Cardiac fibroblast (primary cell): ENCODE results near the gene BST1.

Source experiments
- DNase-seq, 2 donors: peaks; one replicate each; pipeline versions ENCODE4 v3.0.0 to v3.0.0-alpha.2; 2010; ENCODE audit warnings: low read depth in 2 of 2
- H3K4me3 ChIP-seq, 2 donors: replicated peaks in 1 of 2; 1 replicate in 1 of 2; 2 replicates in 1 of 2; pipeline ENCODE4 v1.5.1; 2011; ENCODE audit warnings: low read depth in 2 of 2, low read length in 2 of 2, mild to moderate bottlenecking in 2 of 2, moderate library complexity in 1 of 2
- TF ChIP-seq, protein P1 (sequence below): IDR thresholded peaks from one replicate; pipeline ENCODE4 v1.5.1; 2011; ENCODE audit warnings: low read depth, mild to moderate bottlenecking, low read length, inconsistent platforms

Gene BST1

DNA sequence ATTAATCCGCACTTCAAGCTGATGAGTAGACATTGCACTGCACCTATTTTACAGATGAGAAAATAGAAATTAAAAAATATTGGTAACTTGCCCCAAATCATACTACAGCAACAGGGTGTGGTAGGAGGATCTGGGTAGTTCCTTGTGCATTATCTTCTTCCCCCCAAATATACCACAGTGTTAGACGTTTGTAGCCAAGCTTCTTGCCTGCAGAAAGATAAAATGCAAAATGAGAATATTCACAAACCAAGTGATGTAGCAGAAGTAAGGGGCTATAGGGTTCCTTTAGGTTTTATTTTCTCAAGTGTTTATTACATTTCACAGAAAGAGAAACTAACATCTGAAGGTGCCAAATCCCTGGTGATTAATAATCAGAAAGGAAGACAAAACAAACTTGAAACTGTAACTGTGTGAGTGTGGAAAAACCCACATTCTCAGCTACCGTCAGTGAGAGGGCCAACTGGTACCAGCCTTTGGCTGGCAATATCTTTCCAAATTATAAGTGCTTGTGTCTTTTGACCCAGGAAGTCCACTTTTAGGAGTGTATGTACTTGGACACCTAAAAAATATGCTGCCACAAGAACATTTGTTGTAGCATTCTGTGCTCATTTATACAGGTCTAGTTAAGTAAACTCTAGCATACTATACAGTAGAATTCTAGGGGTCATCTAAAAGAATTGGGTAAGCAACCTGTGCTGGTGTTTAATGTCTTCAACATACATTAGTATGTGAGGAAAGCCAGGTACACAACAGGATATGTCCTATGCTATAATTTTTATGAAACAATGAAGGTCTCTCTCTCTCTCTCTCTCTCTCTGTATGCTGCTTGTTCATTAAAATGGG is 68.6 kb downstream of the BST1 start:
- DNase-seq: no peak
- no peak overlapping the region for H3K4me3 ChIP-seq
- TF ChIP-seq, protein P1, sequence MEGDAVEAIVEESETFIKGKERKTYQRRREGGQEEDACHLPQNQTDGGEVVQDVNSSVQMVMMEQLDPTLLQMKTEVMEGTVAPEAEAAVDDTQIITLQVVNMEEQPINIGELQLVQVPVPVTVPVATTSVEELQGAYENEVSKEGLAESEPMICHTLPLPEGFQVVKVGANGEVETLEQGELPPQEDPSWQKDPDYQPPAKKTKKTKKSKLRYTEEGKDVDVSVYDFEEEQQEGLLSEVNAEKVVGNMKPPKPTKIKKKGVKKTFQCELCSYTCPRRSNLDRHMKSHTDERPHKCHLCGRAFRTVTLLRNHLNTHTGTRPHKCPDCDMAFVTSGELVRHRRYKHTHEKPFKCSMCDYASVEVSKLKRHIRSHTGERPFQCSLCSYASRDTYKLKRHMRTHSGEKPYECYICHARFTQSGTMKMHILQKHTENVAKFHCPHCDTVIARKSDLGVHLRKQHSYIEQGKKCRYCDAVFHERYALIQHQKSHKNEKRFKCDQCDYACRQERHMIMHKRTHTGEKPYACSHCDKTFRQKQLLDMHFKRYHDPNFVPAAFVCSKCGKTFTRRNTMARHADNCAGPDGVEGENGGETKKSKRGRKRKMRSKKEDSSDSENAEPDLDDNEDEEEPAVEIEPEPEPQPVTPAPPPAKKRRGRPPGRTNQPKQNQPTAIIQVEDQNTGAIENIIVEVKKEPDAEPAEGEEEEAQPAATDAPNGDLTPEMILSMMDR: no peak

DNA sequence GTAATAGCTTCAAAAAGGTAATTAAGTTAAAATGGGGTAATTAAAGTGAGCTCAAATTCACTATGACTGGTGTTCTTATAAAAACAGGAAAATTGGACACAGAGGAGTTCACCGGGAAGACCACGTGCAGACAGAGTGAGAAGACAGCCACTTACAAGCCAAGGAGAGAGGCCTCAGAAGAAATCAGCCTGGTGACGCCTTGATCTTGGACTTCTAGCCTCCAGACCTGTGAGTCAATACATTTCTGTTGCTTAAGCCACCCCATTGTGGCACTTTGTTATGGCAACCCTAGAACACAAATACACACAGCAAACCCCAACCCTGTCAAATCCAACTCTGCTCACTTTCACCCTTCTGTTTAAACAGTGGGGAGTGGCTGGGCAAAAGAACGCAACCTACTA is 71.2 kb downstream of the BST1 start:
- TF ChIP-seq, protein P1: no peak
- no peak overlapping the region for H3K4me3 ChIP-seq
- peak; percentile 2 to 23 for DNase-seq

DNA sequence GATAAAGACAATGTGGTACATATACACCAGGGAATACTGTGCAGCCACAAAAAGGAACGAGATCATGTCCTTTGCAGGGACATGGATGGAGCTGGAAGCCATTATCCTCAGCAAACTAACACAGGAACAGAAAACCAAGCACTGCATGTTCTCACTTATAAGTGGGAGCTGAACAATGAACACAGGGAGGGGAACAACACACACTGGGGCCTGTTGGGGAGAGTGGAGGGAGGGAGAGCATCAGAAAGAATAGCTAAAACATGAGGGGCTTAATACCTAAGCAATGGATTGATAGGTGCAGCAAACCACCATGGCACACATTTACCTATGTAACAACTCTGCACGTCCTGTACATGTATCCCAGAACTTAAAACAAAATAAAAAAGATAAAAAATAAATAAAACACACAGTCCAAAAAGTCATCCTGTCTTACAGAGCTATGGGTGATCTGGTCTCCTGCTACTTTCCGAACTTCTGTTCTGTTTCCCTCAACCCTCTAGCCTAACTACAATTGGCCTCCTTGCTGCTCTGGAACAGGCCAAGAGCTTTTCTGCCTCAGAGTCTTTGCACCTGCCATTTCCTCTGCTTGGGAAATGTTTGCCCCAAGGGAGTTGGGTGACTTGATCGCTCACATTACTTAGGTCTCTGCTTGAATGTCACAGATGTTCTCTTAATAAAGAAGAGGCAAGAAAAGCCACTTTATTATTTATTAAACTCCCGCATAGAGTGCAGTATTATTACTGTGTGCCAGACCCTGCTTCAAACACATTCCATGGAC is 74.2 kb downstream of the BST1 start:
- no peak for DNase-seq
- no peak overlapping the region for H3K4me3 ChIP-seq
- TF ChIP-seq, protein P1: no peak

DNA sequence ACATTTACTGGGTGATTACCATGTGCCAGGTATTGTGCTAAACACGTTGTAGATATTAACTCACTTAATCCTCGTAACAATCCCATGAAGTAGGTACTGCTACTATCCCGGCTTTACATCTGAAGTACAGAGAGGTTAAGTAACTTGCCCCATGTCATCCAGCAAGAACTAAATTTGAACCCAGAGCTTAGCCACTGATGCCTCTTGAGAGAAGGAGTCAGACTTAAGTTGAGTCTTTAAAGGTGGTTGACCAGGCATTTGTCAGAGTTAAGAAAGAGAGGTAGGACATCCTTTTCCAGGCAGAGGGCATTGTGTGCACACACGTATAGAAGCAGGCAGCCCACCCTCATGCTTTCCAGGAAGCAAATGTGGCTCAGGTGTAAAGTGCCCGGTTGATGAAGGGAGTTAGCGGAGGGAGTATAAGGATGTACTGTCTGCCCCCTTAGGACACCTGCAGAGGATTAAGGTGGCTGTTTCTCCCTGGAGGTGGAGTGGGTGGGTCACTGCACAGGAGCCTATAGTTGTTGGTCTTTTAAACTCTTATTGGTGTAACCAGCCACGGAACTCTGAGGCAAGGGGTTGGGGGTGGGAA is 74.9 kb downstream of the BST1 start:
- H3K4me3 ChIP-seq: no peak overlapping the region
- TF ChIP-seq, protein P1: no peak
- DNase-seq: no peak

DNA sequence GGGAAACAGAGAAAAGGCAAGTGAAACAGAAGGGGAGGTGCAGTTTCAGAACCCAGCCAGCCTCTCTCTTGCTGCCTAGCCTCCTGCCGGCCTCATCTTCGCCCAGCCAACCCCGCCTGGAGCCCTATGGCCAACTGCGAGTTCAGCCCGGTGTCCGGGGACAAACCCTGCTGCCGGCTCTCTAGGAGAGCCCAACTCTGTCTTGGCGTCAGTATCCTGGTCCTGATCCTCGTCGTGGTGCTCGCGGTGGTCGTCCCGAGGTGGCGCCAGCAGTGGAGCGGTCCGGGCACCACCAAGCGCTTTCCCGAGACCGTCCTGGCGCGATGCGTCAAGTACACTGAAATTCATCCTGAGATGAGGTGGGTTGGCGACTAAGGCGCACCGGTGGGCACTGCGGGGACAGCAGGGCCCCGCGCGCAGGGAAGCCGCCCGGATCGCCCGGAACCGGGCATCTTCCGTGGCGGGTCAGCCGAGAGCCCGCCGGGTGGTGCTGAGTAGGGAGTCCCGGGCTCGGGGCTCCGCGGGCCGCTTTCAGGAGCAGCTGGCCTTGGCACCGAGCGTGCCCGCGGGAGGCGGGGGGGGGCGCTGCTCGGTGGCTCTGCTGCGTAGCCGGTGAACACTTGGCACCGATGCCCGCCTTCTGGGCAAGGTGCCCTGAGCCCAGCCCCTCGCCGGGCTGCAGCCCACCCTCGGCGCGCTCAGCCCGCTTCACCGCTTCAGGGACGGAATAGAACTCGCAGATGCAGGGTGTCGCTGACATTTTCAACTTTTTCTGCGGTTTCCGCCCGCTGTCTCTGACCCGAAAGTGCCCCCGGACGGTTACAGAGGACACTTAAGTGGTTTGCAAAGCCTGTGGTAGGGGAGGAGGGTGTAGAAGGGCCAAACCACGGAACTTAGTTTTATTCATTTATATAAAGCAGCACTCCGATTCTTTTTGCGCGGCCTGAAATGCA is 75.7 kb downstream of the BST1 start, which contains the start of gene CD38:
Gene CD38 (plus strand): TSS at position 40 of the 953 bp plus-strand sequence. CDS start 87 bp downstream, at position 127.
- H3K4me3 ChIP-seq: peak within 1 kb of the TSS; percentile 49 to 54
- TF ChIP-seq, protein P1: no peak
- DNase-seq: peak in 1 of 2 donors; percentile 19

DNA sequence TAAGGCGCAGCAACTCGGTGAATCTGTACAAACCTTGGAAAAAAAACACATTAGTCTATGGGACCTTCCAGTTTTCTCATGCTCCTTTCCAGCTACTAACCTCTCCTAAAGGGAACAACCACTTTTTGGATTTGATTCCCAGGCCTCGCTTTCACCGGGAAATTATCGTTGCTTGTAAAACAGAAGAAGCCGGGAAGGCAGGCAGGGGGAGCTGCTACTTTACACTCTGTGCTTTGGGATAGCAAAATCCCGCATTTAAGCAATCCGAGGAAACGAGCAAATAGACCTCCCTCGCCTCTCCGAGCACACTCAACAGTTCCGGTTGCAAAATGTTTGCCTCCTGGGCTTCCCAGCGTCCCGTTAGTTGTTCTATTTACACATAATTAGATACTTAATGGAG is 76.4 kb downstream of the BST1 start:
- peak overlapping the region; percentile 10 to 49 for H3K4me3 ChIP-seq
- peak; percentile 75 to 78 for DNase-seq
- TF ChIP-seq, protein P1: peak; percentile 55
